Epithelial cell of esophagus (primary cell): Measurements from ENCODE around the gene ABCA12.

Experiments
- DNase-seq: peaks from one replicate; pipeline ENCODE4 v3.0.0; 2010; ENCODE audit warnings: low read depth
- H3K4me3 ChIP-seq: 2 replicates; pipeline ENCODE4 v1.5.1; 2011; ENCODE audit warnings: mild to moderate bottlenecking, low read length, control low read depth
- CTCF ChIP-seq: IDR thresholded peaks from 2 replicates; pipeline ENCODE4 v1.5.1; 2011; ENCODE audit warnings: low read depth, mild to moderate bottlenecking, low read length, control low read depth, inconsistent platforms; ENCODE audit not compliant: insufficient read depth; ENCODE audit errors: missing control alignments

Gene ABCA12

GRCh38 chr2:215029936-215030335, 108.5 kb downstream of the ABCA12 start:
- H3K4me3 ChIP-seq: no peak overlapping the region
- DNase-seq: no peak
- TF ChIP-seq CTCF: no peak

GRCh38 chr2:215028231-215028630, 110.2 kb downstream of the ABCA12 start:
- no peak for DNase-seq
- H3K4me3 ChIP-seq: no peak overlapping the region
- no peak for TF ChIP-seq CTCF

- DNase-seq: no peak
- no peak overlapping the region for H3K4me3 ChIP-seq
- no peak for TF ChIP-seq CTCF
Measured at GRCh38 chr2:215027779-215028178, 110.6 kb downstream of the ABCA12 start.

- no peak overlapping the region for H3K4me3 ChIP-seq
- no peak for DNase-seq
- TF ChIP-seq CTCF: no peak
Measured at GRCh38 chr2:215022910-215023309, 115.5 kb downstream of the ABCA12 start.

GRCh38 chr2:215022418-215022817, 116.0 kb downstream of the ABCA12 start:
- no peak for TF ChIP-seq CTCF
- DNase-seq: peak; percentile 43
- no peak overlapping the region for H3K4me3 ChIP-seq

GRCh38 chr2:215020283-215020682, 118.1 kb downstream of the ABCA12 start:
- TF ChIP-seq CTCF: no peak
- no peak overlapping the region for H3K4me3 ChIP-seq
- no peak for DNase-seq

- DNase-seq: no peak
Measured at GRCh38 chr2:215019521-215020145, 118.8 kb downstream of the ABCA12 start.

More at GRCh38 chr2:215019521-215020145, 118.8 kb downstream of the ABCA12 start:
- TF ChIP-seq CTCF: no peak
- H3K4me3 ChIP-seq: no peak overlapping the region
